Aorta (tissue), 5 donors: ENCODE results near the gene NRAP. TPM values are rescaled to one million over a fixed set of nuclear protein-coding genes. Genes with fewer than 3 reads are reported as not detected.

Experiments used
- ATAC-seq: fragments of 200-7000 bp; cut with Tn5 transposase; one replicate; pipeline ENCODE4 v1.9.1; 2022; ENCODE audit warnings: moderate library complexity; ENCODE audit not compliant: low FRiP score
- DNase-seq, 2 donors: peaks; one replicate each; pipeline ENCODE4 v3.0.0-alpha.2; 2020
- H3K27ac ChIP-seq, 2 donors: one replicate each; pipeline ENCODE4 v1.5.1; 2013; ENCODE audit warnings: low read length in 2 of 2, mild to moderate bottlenecking in 2 of 2, moderate library complexity in 2 of 2, control low read depth in 1 of 2, inconsistent platforms in 1 of 2, low read depth in 1 of 2
- H3K27me3 ChIP-seq, 2 donors: one replicate each; pipeline ENCODE4 v1.6.1; 2013; ENCODE audit warnings: control low read depth in 1 of 2, low read length in 1 of 2, mild to moderate bottlenecking in 1 of 2, moderate library complexity in 1 of 2; ENCODE audit not compliant: insufficient read depth in 2 of 2, control insufficient read depth in 1 of 2
- H3K36me3 ChIP-seq, 2 donors: one replicate each; pipeline ENCODE4 v1.6.1; 2013; ENCODE audit warnings: control low read depth in 1 of 2, low read length in 1 of 2, mild to moderate bottlenecking in 1 of 2; ENCODE audit not compliant: insufficient read depth in 2 of 2, control insufficient read depth in 1 of 2
- H3K4me1 ChIP-seq, 2 donors: one replicate each; pipeline ENCODE4 v1.6.1; 2013; ENCODE audit warnings: low read length in 2 of 2, control low read depth in 1 of 2, mild to moderate bottlenecking in 1 of 2, moderate library complexity in 1 of 2; ENCODE audit not compliant: insufficient read depth in 2 of 2, control insufficient read depth in 1 of 2
- H3K4me3 ChIP-seq, 2 donors: one replicate each; pipeline ENCODE4 v1.5.1; 2013; ENCODE audit warnings: low read length in 2 of 2, control low read depth in 1 of 2, mild to moderate bottlenecking in 1 of 2
- H3K9me3 ChIP-seq: one replicate; pipeline ENCODE4 v1.6.1; 2013; ENCODE audit warnings: mild to moderate bottlenecking, low read length; ENCODE audit not compliant: control insufficient read depth
- WGBS, 2 donors: extraction: QIAGEN DNeasy Blood & Tissue Kit; methylation state at CpG; one replicate each; pipeline ENCODE4 v1.1.7; 2013; 5-methylcytosine and 5-hydroxymethylcytosine counted together
- intact Hi-C, 2 donors: fragments of 100-400 bp; cut with DNase I; formaldehyde crosslinking; loops; one replicate each; pipeline versions ENCODE4 v1.14.2 to v1.15.0; 2022
- polyA plus RNA-seq, 2 donors: library from polyadenylated mRNA; stranded (reverse); fragments of 200-250 nt; gene quantifications; one replicate each; pipeline ENCODE4 v1.2.3, GENCODE V29; 2013
- total RNA-seq, 2 donors: library from RNA; stranded (reverse); fragmentation: NEBNext Ultra II Directional; extraction: Animal tissue kit (Norgen Biotek cat#: 25700); gene quantifications; one replicate each; pipeline ENCODE4 v1.2.1, GENCODE V29; 2021
- donor health status: healthy with polysubstance abuse.
- donor health status: Bipolar disorder and iron deficiency.
- donor health status: DM: no; HTN: no; CAD: no.
- donor health status: DM: no; HTN: no; CAD: no.
- donor health status: DM: yes; HTN: yes; CAD: no.

NRAP gene
- total and polyA plus RNA-seq, 4 donors = 0.03 to 0.88 TPM; not detected in 2

- Histone ChIP-seq H3K36me3 (no peaks in the 10 kb centered on the region), H3K27ac (no peak overlapping the region), H3K9me3 (no peaks in the 10 kb centered on the region), H3K27me3 (no peaks in the 10 kb centered on the region), H3K4me3 (no peak overlapping the region), H3K4me1 (no peaks in the 10 kb centered on the region)
- DNase-seq (no peak), ATAC-seq (no peak)
- 77 to 90% methylated on average over 9 of the region's 9 CpGs for WGBS, 2 donors
- intact Hi-C loops = no loop called here
These were observed 42.9 kb downstream of the NRAP start for GRCh38 chr10:113620936-113621335.

- H3K27ac ChIP-seq = no peak overlapping the region
- no peaks in the 10 kb centered on the region for H3K4me1 ChIP-seq
- no peaks in the 10 kb centered on the region for H3K9me3 ChIP-seq
- intact Hi-C loops = no loop called here
- DNase-seq (no peak), ATAC-seq (no peak)
- no peaks in the 10 kb centered on the region for H3K36me3 ChIP-seq
- WGBS, 2 donors = 75 to 84% methylated on average over 8 of the region's 8 CpGs
- H3K4me3 ChIP-seq = no peak overlapping the region
- no peaks in the 10 kb centered on the region for H3K27me3 ChIP-seq
These were observed 43.3 kb downstream of the NRAP start for GRCh38 chr10:113620511-113620910.

- Histone ChIP-seq H3K4me1 (no peaks in the 10 kb centered on the region), H3K27me3 (no peaks in the 10 kb centered on the region), H3K9me3 (no peaks in the 10 kb centered on the region), H3K27ac (no peak overlapping the region), H3K4me3 (no peak overlapping the region), H3K36me3 (no peaks in the 10 kb centered on the region)
- 94 to 95% methylated on average over 1 of the region's 1 CpG for WGBS, 2 donors
- intact Hi-C loops = no loop called here
- no peak for ATAC-seq
- DNase-seq = no peak
These were observed 44.4 kb downstream of the NRAP start for GRCh38 chr10:113619401-113619800.

GRCh38 chr10:113618338-113618737 is 45.5 kb downstream of the NRAP start:
- Histone ChIP-seq H3K4me3 (no peak overlapping the region), H3K36me3 (no peaks in the 10 kb centered on the region), H3K27me3 (no peaks in the 10 kb centered on the region), H3K27ac (no peak overlapping the region), H3K9me3 (no peaks in the 10 kb centered on the region), H3K4me1 (no peaks in the 10 kb centered on the region)
- no peak for ATAC-seq
- WGBS, 2 donors = 86 to 87% methylated on average over 7 of the region's 7 CpGs
- intact Hi-C loops = no loop called here
- no peak for DNase-seq

- Histone ChIP-seq H3K27ac (no peak overlapping the region), H3K27me3 (no peaks in the 10 kb centered on the region), H3K9me3 (no peaks in the 10 kb centered on the region), H3K36me3 (no peaks in the 10 kb centered on the region), H3K4me1 (no peaks in the 10 kb centered on the region), H3K4me3 (no peak overlapping the region)
- no peak for DNase-seq
- no peak for ATAC-seq
- WGBS, 2 donors = 12 to 15% methylated on average over 7 of the region's 7 CpGs
- intact Hi-C loops = no loop called here
These were observed 46.8 kb downstream of the NRAP start for GRCh38 chr10:113617086-113617485.

- WGBS, 2 donors = 12 to 13% methylated on average over 5 of the region's 5 CpGs
- intact Hi-C loops = no loop called here
- no peak for ATAC-seq
These were observed 47.4 kb downstream of the NRAP start for GRCh38 chr10:113616244-113617074.

GRCh38 chr10:113613977-113614690 is 49.7 kb downstream of the NRAP start:
- no peak overlapping the region for H3K27ac ChIP-seq
- 65 to 73% methylated on average over 15 of the region's 15 CpGs for WGBS, 2 donors
- H3K27me3 ChIP-seq = no peaks in the 10 kb centered on the region
- ATAC-seq (no peak), DNase-seq (no peak)
- intact Hi-C loops = no loop called here
- no peaks in the 10 kb centered on the region for H3K4me1 ChIP-seq
- H3K4me3 ChIP-seq = no peak overlapping the region
- H3K9me3 ChIP-seq = no peaks in the 10 kb centered on the region
- H3K36me3 ChIP-seq = no peaks in the 10 kb centered on the region

More at GRCh38 chr10:113616244-113617074, 47.4 kb downstream of the NRAP start:
- Histone ChIP-seq H3K4me3 (no peak overlapping the region), H3K4me1 (no peaks in the 10 kb centered on the region), H3K27me3 (no peaks in the 10 kb centered on the region), H3K27ac (no peak overlapping the region), H3K36me3 (no peaks in the 10 kb centered on the region), H3K9me3 (no peaks in the 10 kb centered on the region)
- DNase-seq = no peak

GRCh38 chr10:113613427-113613826 is 50.4 kb downstream of the NRAP start:
- Histone ChIP-seq H3K4me1 (no peaks in the 10 kb centered on the region), H3K9me3 (no peaks in the 10 kb centered on the region), H3K27me3 (no peaks in the 10 kb centered on the region), H3K4me3 (no peak overlapping the region), H3K36me3 (no peaks in the 10 kb centered on the region), H3K27ac (no peak overlapping the region)
- DNase-seq (no peak), ATAC-seq (no peak)
- 94 to 95% methylated on average over 2 of the region's 2 CpGs for WGBS, 2 donors
- intact Hi-C loops = no loop called here

- Histone ChIP-seq H3K4me1 (no peaks in the 10 kb centered on the region), H3K27ac (no peak overlapping the region), H3K36me3 (no peaks in the 10 kb centered on the region), H3K9me3 (no peaks in the 10 kb centered on the region), H3K27me3 (no peaks in the 10 kb centered on the region), H3K4me3 (no peak overlapping the region)
- intact Hi-C loops = no loop called here
- ATAC-seq = no peak
- 14 to 15% methylated on average over 3 of the region's 3 CpGs for WGBS, 2 donors
- no peak for DNase-seq
These were observed 51.7 kb downstream of the NRAP start for GRCh38 chr10:113612154-113612553.
